Measurements from ENCODE around the gene ACTG1. TPM values are rescaled to one million over a fixed set of nuclear protein-coding genes. Genes with fewer than 3 reads are reported as not detected.
"Not testable (repeated sequence)": the region's sequence is repeated elsewhere in the genome, so short reads cannot be mapped to it uniquely, and the experiment has no call there.

Gene ACTG1
- total RNA-seq, 2 experiments from 2014 or later, result 3,773 to 3,928 TPM

DNA sequence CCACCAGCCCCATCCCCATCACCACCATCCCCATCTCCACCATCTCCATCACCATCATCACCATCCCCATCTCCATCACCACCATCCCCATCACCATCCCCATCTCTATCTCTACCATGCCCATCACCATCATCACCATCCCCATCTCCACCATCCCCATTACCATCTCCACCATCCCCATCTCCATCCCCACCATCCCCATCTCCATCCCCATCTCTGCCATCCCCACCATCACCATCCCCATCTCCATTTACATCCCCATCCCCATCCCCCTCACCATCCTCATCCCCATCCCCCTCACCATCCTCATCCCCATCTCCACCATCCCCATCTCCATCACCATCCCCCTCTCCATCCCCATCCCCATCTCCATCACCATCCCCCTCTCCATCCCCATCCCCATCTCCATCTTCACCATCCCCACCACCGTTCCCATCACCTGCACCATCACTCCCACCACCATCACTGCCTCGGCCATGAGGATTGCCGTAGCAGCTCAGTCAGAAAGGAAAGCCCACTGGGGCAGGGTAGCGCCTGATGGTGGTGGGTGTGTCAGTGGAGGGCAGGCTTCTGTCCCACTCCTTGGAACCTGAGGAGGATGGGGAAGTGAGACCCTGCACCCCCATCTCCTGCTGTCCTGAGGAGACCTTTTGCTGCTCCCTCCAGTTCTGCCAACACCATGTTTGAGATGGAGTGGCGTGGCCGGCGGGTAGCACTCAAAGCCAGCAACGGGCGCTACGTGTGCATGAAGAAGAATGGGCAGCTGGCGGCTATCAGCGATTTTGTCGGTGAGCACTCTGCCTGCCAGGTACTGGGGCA is 23.1 kb upstream of the ACTG1 start:
- CTCF ChIA-PET, result no interaction called here

DNA sequence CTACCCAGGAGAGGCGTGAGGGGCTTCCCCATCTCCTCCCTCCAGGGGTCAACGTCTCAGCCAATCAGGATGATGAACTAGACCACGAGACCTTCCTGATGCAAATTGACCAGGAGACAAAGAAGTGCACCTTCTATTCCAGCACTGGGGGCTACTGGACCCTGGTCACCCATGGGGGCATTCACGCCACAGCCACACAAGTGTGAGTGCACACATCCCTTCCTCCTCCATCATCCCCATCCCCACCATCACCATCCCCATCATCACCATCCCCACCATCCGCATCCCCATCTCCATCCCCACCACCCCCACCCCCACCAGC is 22.4 kb upstream of the ACTG1 start:
- Mint-ChIP-seq H3K27me3 (peaks cover 14% of the 10 kb centered on the region), H3K36me3 (peaks cover 6% of the 10 kb centered on the region), H3K4me1 (ENCODE audit: low read depth) (no peaks in the 10 kb centered on the region), H3K9me3 (no peaks in the 10 kb centered on the region), H3K27ac (no peak overlapping the region), H3K4me3 (no peak overlapping the region)
- ChIA-PET CTCF (no interaction called here), POLR2A (no interaction called here)
- DNase-seq, result no peak
- intact Hi-C loops (cut with micrococcal nuclease), result no loop called here

More for the DNA sequence above, 23.1 kb upstream of the ACTG1 start:
- POLR2A ChIA-PET, result interaction anchor here (1.3 kb wide), 2 partner anchors 17 to 23 kb away, joined by 4 read pairs; partner anchors contain the start of genes ACTG1 and FAAP100
- H3K4me3 Mint-ChIP-seq, result no peak overlapping the region
- no peak overlapping the region for H3K27ac Mint-ChIP-seq
- peaks cover 8% of the 10 kb centered on the region for H3K36me3 Mint-ChIP-seq
- no peak for DNase-seq
- peaks cover 14% of the 10 kb centered on the region for H3K27me3 Mint-ChIP-seq
- H3K9me3 Mint-ChIP-seq, result no peaks in the 10 kb centered on the region
- intact Hi-C loops (cut with micrococcal nuclease), result no loop called here
- H3K4me1 Mint-ChIP-seq (ENCODE audit: low read depth), result no peaks in the 10 kb centered on the region

DNA sequence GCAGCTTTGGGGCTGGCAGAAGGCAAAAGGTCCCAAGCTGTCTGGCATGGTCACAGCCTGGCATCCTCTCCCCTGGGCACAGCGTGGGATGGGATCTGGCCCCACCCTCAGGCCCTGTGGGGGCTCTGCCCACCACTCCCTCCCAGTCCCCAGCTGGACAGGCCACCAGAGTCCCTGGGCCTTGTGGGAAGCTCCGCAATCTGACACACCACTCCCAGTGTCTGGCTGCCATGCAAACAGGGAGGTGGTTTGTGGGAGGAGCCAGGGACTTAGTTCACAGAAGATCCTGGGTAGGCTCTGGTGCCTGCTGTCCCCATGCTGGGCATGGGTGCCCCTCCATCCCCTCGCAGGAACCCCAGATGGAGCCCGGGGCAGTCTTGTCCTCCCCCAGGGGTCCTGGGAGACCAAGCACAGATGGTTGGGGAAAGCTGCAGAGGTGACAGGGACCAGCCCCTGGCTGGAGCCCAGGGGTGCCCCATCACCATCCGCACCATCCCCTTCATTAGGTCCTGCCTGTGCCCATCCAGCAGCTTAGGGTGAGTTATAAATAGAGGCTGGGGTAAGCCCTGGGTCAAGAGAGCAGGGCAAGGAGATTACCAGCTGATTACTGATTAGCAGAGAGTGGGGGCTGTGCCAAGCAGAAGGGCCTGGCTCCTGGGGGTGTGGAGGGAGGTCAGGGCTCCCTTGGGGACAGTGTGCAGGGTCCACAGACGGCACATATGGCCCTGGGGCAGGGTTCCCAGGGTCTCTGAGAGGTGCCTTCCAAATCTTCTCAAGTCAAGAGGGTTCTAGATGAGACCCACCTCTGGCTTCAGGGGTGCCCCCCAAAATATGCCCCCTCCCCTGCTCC is 21.8 kb upstream of the ACTG1 start:
- POLR2A ChIA-PET, result no interaction called here
- no peaks in the 10 kb centered on the region for H3K4me1 Mint-ChIP-seq (ENCODE audit: low read depth)

DNA sequence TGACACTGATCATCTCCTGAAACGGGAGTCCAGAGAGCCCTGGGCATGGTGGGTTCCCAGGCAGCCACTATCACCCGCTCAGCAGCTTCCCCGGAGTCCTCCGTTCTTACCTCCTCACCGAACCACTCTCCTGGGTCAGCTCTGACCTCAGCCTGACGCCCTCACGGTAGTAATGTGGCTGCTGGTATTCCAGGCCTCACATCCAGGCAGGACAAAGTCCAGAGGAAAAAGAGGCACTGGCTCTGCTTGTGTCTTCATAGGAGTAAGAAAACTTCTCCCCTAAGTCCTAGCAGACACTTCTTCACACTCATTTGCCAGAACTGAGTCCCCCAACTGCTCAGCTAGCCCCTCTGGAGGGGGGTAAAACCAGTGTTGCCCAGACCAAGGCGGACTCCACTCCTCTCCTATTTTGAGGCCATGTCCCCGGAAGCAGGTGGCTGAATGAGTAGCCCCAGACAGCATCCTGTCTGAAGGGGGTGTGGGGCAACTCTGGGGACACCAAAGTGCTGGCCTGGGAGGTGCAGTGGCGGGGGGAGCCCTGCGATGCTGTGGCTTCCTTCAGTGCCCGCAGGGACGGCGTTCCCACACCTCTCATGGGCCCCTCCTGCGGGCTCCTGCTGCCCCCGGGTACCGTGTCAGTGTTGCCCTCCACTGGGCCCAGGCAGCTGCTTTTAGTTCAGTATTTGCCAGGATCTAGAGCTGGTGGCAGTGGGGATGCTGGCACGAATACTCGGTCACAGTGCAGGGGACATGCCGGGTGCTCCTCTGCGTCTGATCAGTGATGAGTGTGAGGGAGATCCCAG is 20.9 kb upstream of the ACTG1 start:
- Mint-ChIP-seq H3K4me3 (no peak overlapping the region), H3K9me3 (no peaks in the 10 kb centered on the region), H3K27me3 (peaks cover 14% of the 10 kb centered on the region), H3K36me3 (peaks cover 4% of the 10 kb centered on the region), H3K27ac (no peak overlapping the region), H3K4me1 (ENCODE audit: low read depth) (no peaks in the 10 kb centered on the region)
- DNase-seq, result no peak
- ChIA-PET POLR2A (no interaction called here), CTCF (no interaction called here)
- intact Hi-C loops (cut with micrococcal nuclease), result no loop called here

More for the DNA sequence above, 21.8 kb upstream of the ACTG1 start:
- Mint-ChIP-seq H3K27me3 (peaks cover 14% of the 10 kb centered on the region), H3K4me3 (no peak overlapping the region), H3K36me3 (peaks cover 5% of the 10 kb centered on the region), H3K9me3 (no peaks in the 10 kb centered on the region), H3K27ac (no peak overlapping the region)
- intact Hi-C loops (cut with micrococcal nuclease), result no loop called here
- no peak for DNase-seq
- CTCF ChIA-PET, result no interaction called here

DNA sequence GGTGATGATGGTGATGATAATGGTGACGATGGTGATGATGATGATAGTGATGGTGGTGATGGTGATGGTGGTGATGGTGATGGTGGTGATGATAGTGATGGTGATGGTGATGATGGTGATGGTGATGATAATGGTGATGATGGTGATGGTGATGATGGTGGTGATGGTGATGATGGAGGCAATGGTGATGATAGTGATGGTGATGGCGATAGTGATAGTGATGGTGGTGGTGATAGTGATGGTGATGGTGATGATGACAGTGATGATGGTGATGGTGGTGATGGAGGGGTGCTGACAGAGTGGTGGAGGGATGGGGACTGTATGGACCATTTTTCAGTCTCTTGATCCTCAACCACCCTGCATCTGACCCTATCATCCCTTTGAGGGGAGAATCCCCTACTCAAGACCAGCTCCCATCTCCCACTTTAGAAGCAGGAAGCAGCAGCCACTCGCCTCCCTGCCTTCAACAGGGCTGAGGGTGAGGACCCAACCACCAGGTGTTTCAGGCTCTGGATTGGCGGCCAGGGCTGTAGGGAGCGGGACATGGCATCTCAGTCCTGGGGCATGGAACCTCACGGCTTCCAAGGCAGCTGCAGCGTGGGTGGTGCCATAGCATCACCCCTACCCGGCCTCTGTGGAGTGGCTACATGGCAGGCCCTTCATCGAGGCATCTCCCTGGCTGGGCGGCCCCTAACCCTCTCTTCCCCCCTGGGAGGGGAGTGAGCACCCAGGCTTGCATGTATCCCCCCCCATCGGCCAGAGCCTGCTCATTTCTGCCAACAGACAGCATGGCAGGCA is 20.1 kb upstream of the ACTG1 start:
- ChIA-PET CTCF (no interaction called here), POLR2A (no interaction called here)
- Mint-ChIP-seq H3K36me3 (no peaks in the 10 kb centered on the region), H3K4me1 (ENCODE audit: low read depth) (no peaks in the 10 kb centered on the region), H3K27me3 (peaks cover 15% of the 10 kb centered on the region), H3K9me3 (no peaks in the 10 kb centered on the region), H3K4me3 (no peak overlapping the region), H3K27ac (no peak overlapping the region)
- DNase-seq, result no peak
- intact Hi-C loops (cut with micrococcal nuclease), result no loop called here

DNA sequence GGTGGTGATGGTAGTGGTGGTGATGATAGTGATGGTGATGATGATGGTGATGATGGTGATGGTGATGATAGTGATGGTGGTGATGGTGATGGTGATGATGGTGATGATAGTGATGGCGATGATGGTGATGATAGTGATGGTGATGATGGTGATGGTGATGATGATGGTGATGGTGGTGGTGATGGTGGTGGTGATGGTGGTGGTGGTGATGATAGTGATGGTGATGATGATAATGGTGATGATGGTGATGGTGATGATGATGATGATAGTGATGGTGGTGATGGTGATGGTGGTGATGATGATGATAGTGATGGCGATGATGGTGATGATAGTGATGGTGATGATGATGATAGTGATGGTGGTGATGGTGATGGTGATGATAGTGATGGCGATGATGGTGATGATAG is 19.4 kb upstream of the ACTG1 start:
- H3K4me3 Mint-ChIP-seq; H3K4me1 Mint-ChIP-seq (ENCODE audit: low read depth); CTCF ChIA-PET; H3K36me3 Mint-ChIP-seq; POLR2A ChIA-PET; intact Hi-C loops (cut with micrococcal nuclease); DNase-seq; H3K9me3 Mint-ChIP-seq; H3K27ac Mint-ChIP-seq: not testable (repeated sequence)
- H3K27me3 Mint-ChIP-seq, result peaks cover 16% of the 10 kb centered on the region

DNA sequence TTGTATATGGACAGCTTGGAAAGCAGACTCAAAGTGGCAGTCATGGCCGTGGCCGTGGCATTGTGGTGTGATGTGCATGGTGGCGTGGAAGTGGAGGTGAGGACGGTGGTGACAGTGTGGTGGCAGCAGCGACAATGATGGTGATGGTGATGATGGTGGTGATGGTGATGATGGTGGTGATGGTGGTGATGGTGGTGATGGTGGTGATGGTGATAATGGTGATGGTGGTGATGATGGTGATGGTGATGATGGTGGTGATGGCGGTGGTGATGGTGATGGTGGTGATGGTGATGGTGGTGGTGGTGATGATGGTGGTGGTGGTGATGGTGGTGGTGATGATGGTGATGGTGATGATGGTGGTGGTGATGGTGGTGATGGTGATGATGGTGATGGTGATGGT is 18.4 kb upstream of the ACTG1 start:
- H3K27me3 Mint-ChIP-seq, result peaks cover 18% of the 10 kb centered on the region

DNA sequence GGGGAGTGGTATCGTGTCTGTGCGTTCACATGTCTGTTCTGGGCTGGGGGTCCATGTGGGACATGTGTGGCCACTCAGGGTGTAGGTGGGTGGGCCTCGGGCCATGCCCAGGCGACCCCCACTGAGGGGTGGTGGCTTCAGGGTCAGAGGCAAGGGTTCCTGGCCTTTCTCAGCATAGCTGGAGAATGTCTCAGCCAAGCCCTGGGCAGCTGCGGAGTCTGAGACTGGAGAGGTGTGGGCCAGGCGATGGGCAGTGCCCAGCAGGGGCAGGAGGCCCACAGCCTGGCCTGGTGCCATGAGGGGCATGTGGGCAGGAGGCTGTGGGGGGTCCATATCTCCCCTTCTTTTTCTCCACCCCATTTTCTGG is 16.8 kb upstream of the ACTG1 start:
- CTCF ChIA-PET, result no interaction called here
- Mint-ChIP-seq H3K36me3 (no peaks in the 10 kb centered on the region), H3K27me3 (peaks cover 14% of the 10 kb centered on the region), H3K9me3 (no peaks in the 10 kb centered on the region), H3K27ac (no peak overlapping the region), H3K4me1 (ENCODE audit: low read depth) (no peaks in the 10 kb centered on the region), H3K4me3 (no peak overlapping the region)
- POLR2A ChIA-PET, result no interaction called here
- DNase-seq, result no peak
- intact Hi-C loops (cut with micrococcal nuclease), result no loop called here

More for the DNA sequence above, 18.4 kb upstream of the ACTG1 start:
- CTCF ChIA-PET; H3K36me3 Mint-ChIP-seq; DNase-seq; H3K4me1 Mint-ChIP-seq (ENCODE audit: low read depth); intact Hi-C loops (cut with micrococcal nuclease); H3K9me3 Mint-ChIP-seq; H3K27ac Mint-ChIP-seq; POLR2A ChIA-PET; H3K4me3 Mint-ChIP-seq: not testable (repeated sequence)

DNA sequence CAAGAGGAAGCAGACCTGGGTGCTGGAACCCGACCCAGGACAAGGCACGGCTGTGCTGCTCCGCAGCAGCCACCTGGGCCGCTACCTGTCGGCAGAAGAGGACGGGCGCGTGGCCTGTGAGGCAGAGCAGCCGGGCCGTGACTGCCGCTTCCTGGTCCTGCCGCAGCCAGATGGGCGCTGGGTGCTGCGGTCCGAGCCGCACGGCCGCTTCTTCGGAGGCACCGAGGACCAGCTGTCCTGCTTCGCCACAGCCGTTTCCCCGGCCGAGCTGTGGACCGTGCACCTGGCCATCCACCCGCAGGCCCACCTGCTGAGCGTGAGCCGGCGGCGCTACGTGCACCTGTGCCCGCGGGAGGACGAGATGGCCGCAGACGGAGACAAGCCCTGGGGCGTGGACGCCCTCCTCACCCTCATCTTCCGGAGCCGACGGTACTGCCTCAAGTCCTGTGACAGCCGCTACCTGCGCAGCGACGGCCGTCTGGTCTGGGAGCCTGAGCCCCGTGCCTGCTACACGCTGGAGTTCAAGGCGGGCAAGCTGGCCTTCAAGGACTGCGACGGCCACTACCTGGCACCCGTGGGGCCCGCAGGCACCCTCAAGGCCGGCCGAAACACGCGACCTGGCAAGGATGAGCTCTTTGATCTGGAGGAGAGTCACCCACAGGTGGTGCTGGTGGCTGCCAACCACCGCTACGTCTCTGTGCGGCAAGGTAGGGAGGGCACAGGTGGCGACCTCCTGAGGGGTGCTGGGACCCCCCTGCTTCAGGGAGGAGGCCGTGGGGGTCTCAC is 16.2 kb upstream of the ACTG1 start:
- ChIA-PET CTCF (no interaction called here), POLR2A (no interaction called here)
- no peak for DNase-seq

DNA sequence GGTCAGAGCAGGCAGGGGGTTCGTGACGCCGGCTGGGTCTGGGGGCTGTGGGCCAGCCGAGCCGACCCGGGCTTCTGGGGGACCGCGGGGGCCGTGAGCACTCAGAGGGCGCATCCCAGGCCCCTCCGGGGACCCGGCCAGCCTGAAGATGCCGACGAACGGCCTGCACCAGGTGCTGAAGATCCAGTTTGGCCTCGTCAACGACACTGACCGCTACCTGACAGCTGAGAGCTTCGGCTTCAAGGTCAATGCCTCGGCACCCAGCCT is 15.7 kb upstream of the ACTG1 start:
- POLR2A ChIA-PET, result no interaction called here
- peaks cover 11% of the 10 kb centered on the region for H3K27me3 Mint-ChIP-seq
- no peaks in the 10 kb centered on the region for H3K36me3 Mint-ChIP-seq
- no peak overlapping the region for H3K27ac Mint-ChIP-seq
- intact Hi-C loops (cut with micrococcal nuclease), result no loop called here
- H3K4me1 Mint-ChIP-seq (ENCODE audit: low read depth), result no peaks in the 10 kb centered on the region
- no peak overlapping the region for H3K4me3 Mint-ChIP-seq
- no peak for DNase-seq
- CTCF ChIA-PET, result no interaction called here
- H3K9me3 Mint-ChIP-seq, result no peaks in the 10 kb centered on the region

More for the DNA sequence above, 16.2 kb upstream of the ACTG1 start:
- Mint-ChIP-seq H3K4me1 (ENCODE audit: low read depth) (no peaks in the 10 kb centered on the region), H3K27ac (no peak overlapping the region), H3K9me3 (no peaks in the 10 kb centered on the region), H3K4me3 (no peak overlapping the region), H3K27me3 (peaks cover 14% of the 10 kb centered on the region), H3K36me3 (no peaks in the 10 kb centered on the region)
- intact Hi-C loops (cut with micrococcal nuclease), result no loop called here

DNA sequence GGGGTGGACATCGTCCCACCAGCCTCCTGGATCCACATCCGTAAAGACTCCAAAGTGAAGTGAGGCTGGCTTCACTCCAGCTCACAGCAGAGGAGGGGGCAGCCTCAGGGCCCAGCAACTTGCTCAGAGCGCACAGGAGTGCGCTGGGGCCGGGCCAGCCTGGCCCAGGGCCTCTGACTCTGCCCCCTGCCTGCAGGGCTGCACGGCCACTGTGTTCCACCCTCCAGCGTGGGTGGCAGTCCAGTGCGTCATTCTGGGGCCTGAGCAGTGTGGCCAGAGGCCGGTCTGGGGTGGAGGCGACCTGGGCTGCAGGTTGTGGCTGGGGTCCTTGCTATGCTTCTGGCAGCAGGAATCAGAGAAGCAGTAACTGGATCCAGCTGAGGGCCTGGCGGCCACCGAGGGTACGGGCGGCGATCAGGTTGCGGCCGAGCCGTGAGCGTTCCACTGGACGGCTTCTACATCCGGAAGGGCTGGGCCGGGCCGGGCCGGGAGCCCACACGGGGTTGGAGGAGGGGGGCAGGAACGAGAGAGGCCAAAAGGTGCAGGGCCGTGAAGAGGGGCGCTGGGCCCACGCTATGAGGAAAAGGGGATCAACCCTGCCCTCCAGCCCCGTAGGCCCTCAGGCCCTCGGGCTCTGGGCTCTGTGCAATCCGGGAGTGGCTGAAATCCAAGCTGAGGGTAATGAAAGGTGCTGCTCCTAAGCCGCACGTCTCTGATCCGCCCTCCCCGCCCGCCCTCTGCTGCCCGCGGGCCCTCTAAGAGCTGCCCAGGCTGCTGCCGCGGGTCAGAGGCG is 15.2 kb upstream of the ACTG1 start, which contains the start of gene FSCN2:
TSS of gene FSCN2 (plus strand) at position 787 of the 793 bp plus-strand sequence. CDS start 155 bp downstream, outside the sequence.
- POLR2A ChIA-PET, result no interaction called here
- Mint-ChIP-seq H3K4me3 (no peak within 1 kb of the TSS), H3K27ac (no peak within 1 kb of the TSS), H3K9me3 (no peaks in the 10 kb centered on the region), H3K27me3 (peaks cover 8% of the 10 kb centered on the region), H3K4me1 (ENCODE audit: low read depth) (no peaks in the 10 kb centered on the region), H3K36me3 (no peaks in the 10 kb centered on the region)
- DNase-seq, result no peak
- intact Hi-C loops (cut with micrococcal nuclease), result no loop called here
- CTCF ChIA-PET, result no interaction called here
